OCI-LY7 (cell line): ENCODE results near the gene PARP14.

Experiments used
- EZH2phosphoT487 ChIP-seq: fragments of 200-600 bp; sonication (generic); IDR thresholded peaks from 2 replicates; pipeline ENCODE4 v1.6.1; 2018; ENCODE audit warnings: low read depth, borderline replicate concordance, mild to moderate bottlenecking, mixed run types, antibody characterized with exemption, low read length, moderate library complexity, mixed read lengths
- TF ChIP-seq, protein P1 (sequence below): fragments of 200-600 bp; sonication (generic); conservative IDR thresholded peaks from 2 replicates; pipeline ENCODE4 v1.5.1; 2014; ENCODE audit warnings: mild to moderate bottlenecking, antibody characterized with exemption, low read length, moderate library complexity, mixed read lengths

DNA sequence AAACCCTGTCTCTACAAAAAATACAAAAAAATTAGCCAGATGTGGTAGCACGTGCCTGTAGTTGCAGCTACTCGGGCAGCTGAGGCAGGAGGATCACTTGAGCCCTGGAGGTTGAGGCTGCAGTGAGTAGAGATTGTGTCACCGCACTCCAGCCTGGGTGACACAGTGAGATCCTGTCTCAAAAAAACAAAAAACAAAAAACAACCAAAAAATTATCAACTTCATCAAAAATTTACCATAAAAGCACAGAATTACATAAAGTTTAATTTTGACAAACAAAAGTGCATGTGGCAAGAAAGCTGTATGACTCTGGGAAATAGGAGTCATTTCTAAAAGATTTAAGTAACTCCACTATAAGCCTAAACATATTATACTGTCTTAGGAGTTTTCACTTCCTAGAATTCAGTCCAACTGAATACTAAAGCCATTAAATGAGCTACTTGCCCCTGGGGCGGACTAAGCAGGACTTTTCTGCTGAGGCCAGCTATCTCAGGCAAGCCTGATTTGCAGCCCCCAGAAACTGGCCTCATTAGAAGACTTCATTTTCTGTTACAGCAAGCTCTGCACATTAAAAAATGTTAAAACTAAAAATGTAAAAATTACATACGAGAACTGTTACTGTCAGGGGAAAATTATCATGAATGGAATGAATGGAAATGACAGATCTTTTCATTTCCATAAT lies 90.0 kb downstream of the PARP14 start:
- TF ChIP-seq, protein P1, sequence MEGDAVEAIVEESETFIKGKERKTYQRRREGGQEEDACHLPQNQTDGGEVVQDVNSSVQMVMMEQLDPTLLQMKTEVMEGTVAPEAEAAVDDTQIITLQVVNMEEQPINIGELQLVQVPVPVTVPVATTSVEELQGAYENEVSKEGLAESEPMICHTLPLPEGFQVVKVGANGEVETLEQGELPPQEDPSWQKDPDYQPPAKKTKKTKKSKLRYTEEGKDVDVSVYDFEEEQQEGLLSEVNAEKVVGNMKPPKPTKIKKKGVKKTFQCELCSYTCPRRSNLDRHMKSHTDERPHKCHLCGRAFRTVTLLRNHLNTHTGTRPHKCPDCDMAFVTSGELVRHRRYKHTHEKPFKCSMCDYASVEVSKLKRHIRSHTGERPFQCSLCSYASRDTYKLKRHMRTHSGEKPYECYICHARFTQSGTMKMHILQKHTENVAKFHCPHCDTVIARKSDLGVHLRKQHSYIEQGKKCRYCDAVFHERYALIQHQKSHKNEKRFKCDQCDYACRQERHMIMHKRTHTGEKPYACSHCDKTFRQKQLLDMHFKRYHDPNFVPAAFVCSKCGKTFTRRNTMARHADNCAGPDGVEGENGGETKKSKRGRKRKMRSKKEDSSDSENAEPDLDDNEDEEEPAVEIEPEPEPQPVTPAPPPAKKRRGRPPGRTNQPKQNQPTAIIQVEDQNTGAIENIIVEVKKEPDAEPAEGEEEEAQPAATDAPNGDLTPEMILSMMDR: no peak
- no peak for TF ChIP-seq EZH2phosphoT487
